Suprapubic skin (tissue), 4 donors: Measurements from ENCODE around the gene UEVLD. TPM values are rescaled to one million over a fixed set of nuclear protein-coding genes. Genes with fewer than 3 reads are reported as not detected.

Experiments used
- DNase-seq, 2 donors: peaks; one replicate each; pipeline ENCODE4 v3.0.0-alpha.2; 2019; ENCODE audit warnings: low spot score in 2 of 2
- H3K27ac ChIP-seq: fragments of 200-600 bp; sonication (generic); one replicate; pipeline ENCODE4 v1.5.1; 2019
- H3K27me3 ChIP-seq: fragments of 200-600 bp; sonication (generic); one replicate; pipeline ENCODE4 v1.5.1; 2019
- H3K36me3 ChIP-seq: fragments of 200-600 bp; sonication (generic); one replicate; pipeline ENCODE4 v1.5.1; 2019
- H3K4me1 ChIP-seq: fragments of 200-600 bp; sonication (generic); one replicate; pipeline ENCODE4 v1.5.1; 2019
- H3K4me3 ChIP-seq: fragments of 200-600 bp; sonication (generic); one replicate; pipeline ENCODE4 v1.5.1; 2019; ENCODE audit warnings: mild to moderate bottlenecking
- H3K9me3 ChIP-seq: fragments of 200-600 bp; sonication (generic); one replicate; pipeline ENCODE4 v1.5.1; 2019
- CTCF ChIP-seq, 2 donors: fragments of 200-600 bp in 1 of 2; fragments of 450-650 bp in 1 of 2; sonication (generic) in 1 of 2; IDR thresholded peaks; one replicate each; pipeline ENCODE4 v1.5.1; 2016 to 2019; ENCODE audit warnings: antibody characterized with exemption in 2 of 2, mild to moderate bottlenecking in 1 of 2, moderate library complexity in 1 of 2
- EP300 ChIP-seq: sonication (generic); formaldehyde crosslinking; IDR thresholded peaks from one replicate; pipeline ENCODE4 v1.6.1; 2017; ENCODE audit warnings: antibody characterized with exemption
- POLR2A ChIP-seq, 2 donors: fragments of 450-650 bp; IDR thresholded peaks; one replicate each; pipeline ENCODE4 v1.6.1; 2017; ENCODE audit warnings: antibody characterized with exemption in 2 of 2, mild to moderate bottlenecking in 2 of 2, moderate library complexity in 2 of 2
- POLR2AphosphoS5 ChIP-seq, 3 donors: sonication (generic); formaldehyde crosslinking; IDR thresholded peaks; one replicate each; pipeline ENCODE4 v1.6.1; 2017; ENCODE audit warnings: antibody characterized with exemption in 3 of 3
- WGBS: methylation state at CpG from one replicate; pipeline ENCODE4 v1.1.5; 2018; 5-methylcytosine and 5-hydroxymethylcytosine counted together
- total RNA-seq, 4 donors: library from RNA; depleted of rRNA; stranded (reverse); fragments of >200 nt; gene quantifications; one replicate each; pipeline ENCODE4 v1.1.0, GENCODE V29; 2016

Gene UEVLD
- total RNA-seq, 4 donors from 2014 or later = 24.1 to 46.1 (median 32.8) TPM

DNA sequence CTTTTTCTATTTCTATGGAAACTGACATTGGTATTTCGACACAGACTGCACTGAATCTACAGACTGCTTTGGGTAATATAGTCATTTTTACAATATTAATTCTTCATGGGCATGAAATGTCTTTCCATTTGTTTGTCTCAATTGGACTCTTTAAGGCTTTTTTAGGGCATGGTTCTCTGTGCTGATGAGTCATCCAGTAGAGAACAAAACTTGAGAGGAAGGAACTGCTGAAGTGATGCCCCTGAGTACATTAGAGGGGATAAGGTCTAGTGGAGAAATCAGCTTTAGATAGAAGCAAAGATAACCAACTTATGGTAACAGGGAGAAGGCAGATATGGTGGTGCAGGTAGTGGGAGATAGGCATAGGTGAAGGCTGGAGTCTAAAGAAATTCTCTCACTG lies 86.9 kb downstream of the UEVLD start:
- Histone ChIP-seq H3K4me3 (no peak overlapping the region), H3K4me1 (no peaks in the 10 kb centered on the region)
- 90% methylated on average over 1 of the region's 1 CpG for WGBS

GRCh38 chr11:18498039-18498438 lies 90.5 kb downstream of the UEVLD start:
- Histone ChIP-seq H3K4me3 (no peak overlapping the region), H3K36me3 (peaks cover 71% of the 10 kb centered on the region), H3K27me3 (no peaks in the 10 kb centered on the region), H3K4me1 (no peaks in the 10 kb centered on the region), H3K27ac (no peak overlapping the region), H3K9me3 (no peaks in the 10 kb centered on the region)
- DNase-seq = no peak
- no peak for TF ChIP-seq CTCF (IDR thresholded peaks at IDR 0.05)
- TF ChIP-seq POLR2AphosphoS5 (IDR thresholded peaks at IDR 0.05) = no peak
- TF ChIP-seq EP300 = no peak
- TF ChIP-seq POLR2A (IDR thresholded peaks at IDR 0.05) = no peak
- WGBS = 97% methylated on average over 1 of the region's 1 CpG

More for the DNA sequence above, 86.9 kb downstream of the UEVLD start:
- DNase-seq = no peak
- Histone ChIP-seq H3K9me3 (no peaks in the 10 kb centered on the region), H3K27me3 (no peaks in the 10 kb centered on the region), H3K36me3 (peaks cover 82% of the 10 kb centered on the region), H3K27ac (no peak overlapping the region)
- TF ChIP-seq POLR2A (IDR thresholded peaks at IDR 0.05) (no peak), CTCF (IDR thresholded peaks at IDR 0.05) (no peak), EP300 (no peak), POLR2AphosphoS5 (IDR thresholded peaks at IDR 0.05) (no peak)

DNA sequence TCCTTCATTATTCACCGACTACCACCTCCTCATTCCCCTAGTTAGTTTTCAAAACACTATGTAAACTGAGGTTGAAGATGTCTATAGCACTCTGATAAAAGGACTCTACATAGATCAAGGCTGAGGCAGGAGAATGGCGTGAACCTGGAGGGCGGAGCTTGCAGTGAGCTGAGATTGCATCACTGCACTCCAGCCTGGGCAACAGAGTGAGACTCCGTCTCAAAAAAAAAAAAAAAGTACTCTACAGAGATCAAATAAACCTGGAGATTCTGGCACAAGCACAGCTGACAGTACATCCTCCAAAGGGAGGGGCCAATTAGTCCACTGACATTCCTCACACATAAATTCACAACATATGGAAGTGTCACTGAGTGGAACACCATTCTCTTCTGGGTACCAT lies 92.8 kb downstream of the UEVLD start:
- 75% methylated on average over 4 of the region's 4 CpGs for WGBS
- no peak for TF ChIP-seq POLR2A (IDR thresholded peaks at IDR 0.05)
- TF ChIP-seq EP300 = no peak
- TF ChIP-seq CTCF (IDR thresholded peaks at IDR 0.05) = no peak
- TF ChIP-seq POLR2AphosphoS5 (IDR thresholded peaks at IDR 0.05) = no peak
- Histone ChIP-seq H3K27me3 (no peaks in the 10 kb centered on the region), H3K4me1 (no peaks in the 10 kb centered on the region), H3K4me3 (no peak overlapping the region), H3K27ac (no peak overlapping the region), H3K9me3 (no peaks in the 10 kb centered on the region), H3K36me3 (peaks cover 57% of the 10 kb centered on the region)
- DNase-seq = no peak

- H3K27me3 ChIP-seq = no peaks in the 10 kb centered on the region
- TF ChIP-seq POLR2A (IDR thresholded peaks at IDR 0.05) (no peak), EP300 (no peak), CTCF (IDR thresholded peaks at IDR 0.05) (no peak), POLR2AphosphoS5 (IDR thresholded peaks at IDR 0.05) (no peak)
- DNase-seq = no peak
- no peaks in the 10 kb centered on the region for H3K4me1 ChIP-seq
- H3K9me3 ChIP-seq = no peaks in the 10 kb centered on the region
- H3K36me3 ChIP-seq = peaks cover 58% of the 10 kb centered on the region
- H3K27ac ChIP-seq = no peak overlapping the region
- no peak overlapping the region for H3K4me3 ChIP-seq
Measured at GRCh38 chr11:18495271-18495670, 93.3 kb downstream of the UEVLD start.

GRCh38 chr11:18493310-18493709 lies 95.2 kb downstream of the UEVLD start:
- no peak for DNase-seq
- H3K27ac ChIP-seq = no peak overlapping the region
- no peak for TF ChIP-seq POLR2AphosphoS5 (IDR thresholded peaks at IDR 0.05)
- no peak for TF ChIP-seq POLR2A (IDR thresholded peaks at IDR 0.05)
- no peak for TF ChIP-seq CTCF (IDR thresholded peaks at IDR 0.05)
- TF ChIP-seq EP300 = no peak
- H3K36me3 ChIP-seq = peaks cover 58% of the 10 kb centered on the region
- no peaks in the 10 kb centered on the region for H3K4me1 ChIP-seq
- no peaks in the 10 kb centered on the region for H3K27me3 ChIP-seq
- H3K9me3 ChIP-seq = no peaks in the 10 kb centered on the region
- H3K4me3 ChIP-seq = no peak overlapping the region
- WGBS = 86% methylated on average over 4 of the region's 4 CpGs
